Measurements from ENCODE around the gene GPATCH2L.

DNA sequence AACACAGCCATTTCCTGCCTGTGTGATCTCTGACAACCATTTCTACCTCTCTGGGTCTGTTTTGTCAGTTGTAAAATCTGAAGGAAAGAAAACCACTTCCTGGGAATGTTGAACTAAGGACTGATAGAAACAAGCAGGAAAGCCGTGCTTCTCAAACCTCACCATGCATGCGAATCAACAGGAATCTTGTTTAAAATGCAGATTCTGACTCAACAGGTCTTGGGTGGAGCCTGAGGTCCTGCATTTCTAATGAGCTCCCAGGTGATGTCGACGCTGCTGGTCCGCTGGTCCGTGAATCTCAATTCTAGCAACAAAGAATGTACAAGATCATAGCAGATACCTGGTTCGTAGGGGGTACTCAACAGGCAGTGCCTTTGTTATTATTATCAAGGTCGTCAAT is 38.0 kb upstream of the GPATCH2L start:
- no peak for TF ChIP-seq EZH2 (IDR thresholded peaks at IDR 0.05; ENCODE audit: borderline replicate concordance, low read length)
- TF ChIP-seq, protein P1, sequence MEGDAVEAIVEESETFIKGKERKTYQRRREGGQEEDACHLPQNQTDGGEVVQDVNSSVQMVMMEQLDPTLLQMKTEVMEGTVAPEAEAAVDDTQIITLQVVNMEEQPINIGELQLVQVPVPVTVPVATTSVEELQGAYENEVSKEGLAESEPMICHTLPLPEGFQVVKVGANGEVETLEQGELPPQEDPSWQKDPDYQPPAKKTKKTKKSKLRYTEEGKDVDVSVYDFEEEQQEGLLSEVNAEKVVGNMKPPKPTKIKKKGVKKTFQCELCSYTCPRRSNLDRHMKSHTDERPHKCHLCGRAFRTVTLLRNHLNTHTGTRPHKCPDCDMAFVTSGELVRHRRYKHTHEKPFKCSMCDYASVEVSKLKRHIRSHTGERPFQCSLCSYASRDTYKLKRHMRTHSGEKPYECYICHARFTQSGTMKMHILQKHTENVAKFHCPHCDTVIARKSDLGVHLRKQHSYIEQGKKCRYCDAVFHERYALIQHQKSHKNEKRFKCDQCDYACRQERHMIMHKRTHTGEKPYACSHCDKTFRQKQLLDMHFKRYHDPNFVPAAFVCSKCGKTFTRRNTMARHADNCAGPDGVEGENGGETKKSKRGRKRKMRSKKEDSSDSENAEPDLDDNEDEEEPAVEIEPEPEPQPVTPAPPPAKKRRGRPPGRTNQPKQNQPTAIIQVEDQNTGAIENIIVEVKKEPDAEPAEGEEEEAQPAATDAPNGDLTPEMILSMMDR (conservative IDR thresholded peaks at IDR 0.05 in 1 of 2, IDR thresholded peaks at IDR 0.05 in 1 of 2; ENCODE audit: extremely low read depth in 1 of 2, insufficient read depth in 1 of 2, low read depth in 1 of 2, low read length in 2 of 2) = no peak
